KMS-11 (cell line): ENCODE data around the gene PRRT4.

ENCODE experiments used
- H2AFZ ChIP-seq: fragments of 200-600 bp; sonication (generic); 2 replicates; pipeline ENCODE4 v1.6.1; 2016; ENCODE audit warnings: antibody characterized with exemption, mixed run types, low read depth
- H3K27ac ChIP-seq: fragments of 200-600 bp; sonication (generic); 2 replicates; pipeline ENCODE4 v1.6.1; 2016; ENCODE audit warnings: mild to moderate bottlenecking, mixed run types
- H3K27me3 ChIP-seq: fragments of 200-600 bp; sonication (generic); 2 replicates; pipeline ENCODE4 v1.6.1; 2017; ENCODE audit warnings: mild to moderate bottlenecking, low read depth, mixed run types, moderate library complexity; ENCODE audit not compliant: insufficient read depth
- H3K36me3 ChIP-seq: fragments of 200-600 bp; sonication (generic); 2 replicates; pipeline ENCODE4 v1.6.1; 2017; ENCODE audit warnings: mild to moderate bottlenecking, mixed run types; ENCODE audit not compliant: insufficient read depth
- H3K4me1 ChIP-seq: fragments of 200-600 bp; sonication (generic); 2 replicates; pipeline ENCODE4 v1.6.1; 2016; ENCODE audit warnings: mild to moderate bottlenecking, low read depth, mixed run types; ENCODE audit not compliant: poor library complexity, severe bottlenecking
- H3K4me2 ChIP-seq: fragments of 200-600 bp; sonication (generic); 2 replicates; pipeline ENCODE4 v1.7.0; 2016; ENCODE audit warnings: mild to moderate bottlenecking, mixed run types
- H3K4me3 ChIP-seq: fragments of 200-600 bp; sonication (generic); IDR thresholded peaks from 2 replicates; pipeline ENCODE4 v1.6.1; 2017; ENCODE audit warnings: low read depth, low read length, mixed read lengths; ENCODE audit not compliant: insufficient read depth
- H3K79me2 ChIP-seq: fragments of 200-600 bp; sonication (generic); 2 replicates; pipeline ENCODE4 v1.6.1; 2016; ENCODE audit warnings: low read depth, mixed run types; ENCODE audit not compliant: insufficient read depth
- H3K9ac ChIP-seq: fragments of 200-600 bp; sonication (generic); 2 replicates; pipeline ENCODE4 v1.6.1; 2016; ENCODE audit warnings: mild to moderate bottlenecking, mixed run types
- H4K20me1 ChIP-seq: fragments of 200-600 bp; sonication (generic); 2 replicates; pipeline ENCODE4 v1.6.1; 2016; ENCODE audit warnings: mild to moderate bottlenecking, mixed run types; ENCODE audit not compliant: insufficient read depth
- CTCF ChIP-seq: fragments of 200-600 bp; sonication (generic); conservative IDR thresholded peaks from 2 replicates; pipeline ENCODE4 v1.6.1; 2017; ENCODE audit warnings: low read depth, mild to moderate bottlenecking, antibody characterized with exemption, low read length, moderate library complexity, mixed read lengths

The PRRT4 gene

GRCh38 chr7:128366300-128366699 lies 4.8 kb upstream of the PRRT4 start:
- Histone ChIP-seq H3K36me3 (no peaks in the 10 kb centered on the region), H3K27me3 (peaks cover 41% of the 10 kb centered on the region), H3K27ac (no peak overlapping the region), H3K4me3 (no peak overlapping the region), H3K9ac (no peak overlapping the region), H3K79me2 (no peaks in the 10 kb centered on the region), H3K4me1 (no peaks in the 10 kb centered on the region), H2AFZ (no peak overlapping the region), H4K20me1 (no peaks in the 10 kb centered on the region), H3K4me2 (no peak overlapping the region)
- no peak for TF ChIP-seq CTCF

- no peaks in the 10 kb centered on the region for H3K79me2 ChIP-seq
- no peak overlapping the region for H3K4me3 ChIP-seq
- no peaks in the 10 kb centered on the region for H4K20me1 ChIP-seq
- H3K4me2 ChIP-seq: no peak overlapping the region
- peaks cover 49% of the 10 kb centered on the region for H3K27me3 ChIP-seq
- H3K27ac ChIP-seq: no peak overlapping the region
- H3K4me1 ChIP-seq: no peaks in the 10 kb centered on the region
- no peak overlapping the region for H2AFZ ChIP-seq
- no peak overlapping the region for H3K9ac ChIP-seq
- H3K36me3 ChIP-seq: no peaks in the 10 kb centered on the region
- no peak for TF ChIP-seq CTCF
These were observed 3.9 kb upstream of the PRRT4 start for GRCh38 chr7:128365432-128365831.

- Histone ChIP-seq H3K27me3 (peaks cover 60% of the 10 kb centered on the region), H3K9ac (no peak overlapping the region)
These were observed 2.8 kb upstream of the PRRT4 start for GRCh38 chr7:128364166-128364870.

GRCh38 chr7:128363261-128363721 lies 1.8 kb upstream of the PRRT4 start:
- no peaks in the 10 kb centered on the region for H3K79me2 ChIP-seq
- H3K27me3 ChIP-seq: peaks cover 67% of the 10 kb centered on the region
- H3K4me2 ChIP-seq: no peak overlapping the region
- no peaks in the 10 kb centered on the region for H3K4me1 ChIP-seq
- H4K20me1 ChIP-seq: no peaks in the 10 kb centered on the region
- no peak for TF ChIP-seq CTCF
- no peak overlapping the region for H3K27ac ChIP-seq
- H3K36me3 ChIP-seq: no peaks in the 10 kb centered on the region
- H3K4me3 ChIP-seq: no peak overlapping the region
- no peak overlapping the region for H2AFZ ChIP-seq
- H3K9ac ChIP-seq: no peak overlapping the region

More at GRCh38 chr7:128364166-128364870, 2.8 kb upstream of the PRRT4 start:
- H3K79me2 ChIP-seq: no peaks in the 10 kb centered on the region
- H3K4me3 ChIP-seq: no peak overlapping the region
- no peaks in the 10 kb centered on the region for H4K20me1 ChIP-seq
- H3K4me2 ChIP-seq: no peak overlapping the region
- no peak overlapping the region for H2AFZ ChIP-seq
- no peak for TF ChIP-seq CTCF
- no peaks in the 10 kb centered on the region for H3K4me1 ChIP-seq
- no peak overlapping the region for H3K27ac ChIP-seq
- H3K36me3 ChIP-seq: no peaks in the 10 kb centered on the region
